Body of pancreas (tissue), 4 donors: ENCODE results near the gene RNGTT.

Experiments used
- CTCF ChIP-seq, 7 experiments: fragments of 450-650 bp in 4 of 7; fragments of 200-600 bp in 3 of 7; sonication (generic) in 3 of 7; IDR thresholded peaks; one replicate each; pipeline ENCODE4 v1.5.1; 2016 to 2019; ENCODE audit warnings: antibody characterized with exemption in 7 of 7
- POLR2A ChIP-seq, 3 donors: fragments of 450-650 bp; IDR thresholded peaks; one replicate each; pipeline ENCODE4 v1.6.1; 2016; ENCODE audit warnings: antibody characterized with exemption in 3 of 3, mild to moderate bottlenecking in 2 of 3

DNA sequence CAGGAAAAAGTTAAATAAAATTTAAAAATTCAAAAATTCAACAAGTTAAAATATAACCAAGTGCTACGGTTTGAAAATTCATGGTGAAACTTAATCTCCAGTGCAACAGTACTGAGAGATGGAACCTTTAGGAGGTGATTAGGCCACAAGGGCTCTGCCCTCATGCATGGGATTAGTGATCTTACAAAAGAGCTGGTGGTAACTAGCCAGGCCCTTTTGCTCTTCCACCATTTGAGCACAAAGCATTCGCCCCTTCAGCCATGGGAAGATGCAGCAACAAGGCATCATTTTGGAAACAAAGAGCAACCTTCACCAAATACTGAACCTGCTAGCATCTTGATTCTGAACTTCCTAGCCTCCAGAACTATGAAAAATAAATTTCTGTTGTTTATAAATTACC lies 80.9 kb downstream of the RNGTT start:
- TF ChIP-seq CTCF (IDR thresholded peaks at IDR 0.05) (no peak), POLR2A (IDR thresholded peaks at IDR 0.05) (no peak)
